ENCODE data around the gene PRKCQ.

PRKCQ gene

GRCh38 chr10:6602700-6603084 lies 22.6 kb upstream of the PRKCQ start:
- TF ChIP-seq GATA2 (IDR thresholded peaks at IDR 0.05; ENCODE audit: low read depth, low read length) (no peak), GATA3 (IDR thresholded peaks at IDR 0.05; ENCODE audit: low read depth, low read length) (no peak)

- TF ChIP-seq GATA2 (IDR thresholded peaks at IDR 0.05; ENCODE audit: low read depth, low read length) (no peak), GATA3 (IDR thresholded peaks at IDR 0.05; ENCODE audit: low read depth, low read length) (no peak)
Observed at GRCh38 chr10:6602026-6602699, 22.1 kb upstream of the PRKCQ start.

DNA sequence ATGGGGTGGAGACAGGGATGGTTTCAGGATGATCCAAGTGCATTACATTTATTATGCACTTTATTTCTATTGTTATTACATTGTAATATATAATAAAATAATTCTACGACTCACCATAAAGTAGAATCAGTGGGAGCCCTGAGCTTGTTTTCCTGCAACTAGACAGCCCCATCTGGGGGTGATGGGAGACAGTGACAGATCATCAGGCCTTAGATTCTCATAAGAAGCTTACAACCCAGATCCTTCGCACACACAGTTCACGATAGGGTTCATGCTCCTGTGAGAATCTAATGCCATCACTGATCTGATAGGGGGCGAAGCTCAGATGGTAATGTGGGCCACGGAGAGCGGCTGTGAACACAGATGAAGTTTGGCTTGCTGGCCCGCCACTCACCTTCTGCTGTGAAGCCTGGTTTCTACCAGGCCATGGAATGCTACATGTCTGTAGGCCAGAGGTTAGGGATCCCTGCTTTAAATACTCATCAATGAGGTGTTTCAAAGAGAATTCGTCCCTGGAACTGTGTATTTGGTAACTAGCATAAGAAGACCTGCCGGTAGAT lies 21.2 kb upstream of the PRKCQ start:
- no peak for TF ChIP-seq GATA3 (IDR thresholded peaks at IDR 0.05; ENCODE audit: low read depth, low read length)
- no peak for TF ChIP-seq GATA2 (IDR thresholded peaks at IDR 0.05; ENCODE audit: low read depth, low read length)

DNA sequence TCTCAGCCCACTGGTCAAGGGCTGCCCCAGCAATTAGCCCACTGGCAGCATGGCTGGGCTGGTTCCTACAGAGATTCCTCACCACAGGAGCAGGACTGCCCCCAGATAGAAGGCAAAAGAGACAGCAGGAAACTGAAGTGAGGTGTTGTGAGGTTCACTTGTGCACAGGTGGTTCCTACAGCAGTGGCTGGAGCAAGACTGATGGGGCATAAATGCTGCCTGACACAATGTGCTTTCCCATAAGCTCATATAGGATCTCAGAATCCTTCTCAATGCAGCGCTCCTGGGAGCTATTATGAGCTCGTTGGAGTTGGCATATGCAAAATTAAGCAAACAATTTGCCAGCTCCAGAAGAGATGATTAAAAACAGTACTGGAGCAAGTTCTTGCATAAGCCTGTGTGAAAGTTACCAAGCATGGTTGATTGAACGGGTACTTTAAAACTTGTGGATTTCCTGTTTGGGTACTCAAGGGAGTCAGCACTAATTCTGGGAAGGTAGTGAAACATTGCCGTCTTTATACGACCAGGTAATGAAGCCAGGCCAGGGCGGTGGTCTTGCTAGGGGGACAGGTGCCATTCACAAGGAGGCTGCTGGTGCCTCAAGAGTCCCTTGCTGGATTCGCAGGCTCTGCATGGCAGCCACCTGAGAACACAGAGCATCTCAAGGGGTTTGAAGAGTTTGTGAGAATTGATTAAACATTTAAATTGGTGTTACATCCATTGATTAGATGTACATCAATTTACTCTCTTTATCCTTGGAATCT lies 20.3 kb upstream of the PRKCQ start:
- TF ChIP-seq GATA2 (IDR thresholded peaks at IDR 0.05; ENCODE audit: low read depth, low read length) (no peak), GATA3 (IDR thresholded peaks at IDR 0.05; ENCODE audit: low read depth, low read length) (no peak)

GRCh38 chr10:6598679-6599078 lies 18.6 kb upstream of the PRKCQ start:
- TF ChIP-seq GATA3 (IDR thresholded peaks at IDR 0.05; ENCODE audit: low read depth, low read length) (no peak), GATA2 (IDR thresholded peaks at IDR 0.05; ENCODE audit: low read depth, low read length) (no peak)

- TF ChIP-seq GATA2 (IDR thresholded peaks at IDR 0.05; ENCODE audit: low read depth, low read length) (no peak), GATA3 (IDR thresholded peaks at IDR 0.05; ENCODE audit: low read depth, low read length) (no peak)
Observed at GRCh38 chr10:6597478-6597877, 17.4 kb upstream of the PRKCQ start.

- TF ChIP-seq GATA2 (IDR thresholded peaks at IDR 0.05; ENCODE audit: low read depth, low read length) (no peak), GATA3 (IDR thresholded peaks at IDR 0.05; ENCODE audit: low read depth, low read length) (no peak)
Observed at GRCh38 chr10:6595499-6595898, 15.4 kb upstream of the PRKCQ start.

DNA sequence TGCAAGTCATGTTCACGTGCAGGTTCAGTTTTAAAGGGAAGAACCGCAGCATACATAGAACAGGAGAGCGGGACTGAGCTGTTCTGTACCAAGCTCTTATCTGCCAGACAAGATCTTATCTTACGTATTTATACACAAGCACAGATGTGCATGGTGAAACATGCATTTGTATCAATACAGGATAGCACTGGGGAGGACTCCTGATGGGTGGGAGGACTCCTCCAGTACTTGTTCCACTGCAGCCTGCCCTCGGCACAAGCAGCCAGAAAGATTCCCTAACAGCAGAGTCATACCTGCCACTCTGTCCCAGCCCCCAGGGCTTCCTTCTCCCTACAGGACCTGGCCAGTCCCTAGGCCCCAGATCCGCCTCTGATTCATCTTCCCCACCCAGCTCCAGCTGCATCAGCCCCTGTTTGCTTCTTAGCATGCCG lies 13.2 kb upstream of the PRKCQ start:
- TF ChIP-seq GATA2 (IDR thresholded peaks at IDR 0.05; ENCODE audit: low read depth, low read length) (peak; percentile 82), GATA3 (IDR thresholded peaks at IDR 0.05; ENCODE audit: low read depth, low read length) (peak; percentile 62)

GRCh38 chr10:6592080-6592479 lies 12.0 kb upstream of the PRKCQ start:
- TF ChIP-seq GATA3 (IDR thresholded peaks at IDR 0.05; ENCODE audit: low read depth, low read length) (no peak), GATA2 (IDR thresholded peaks at IDR 0.05; ENCODE audit: low read depth, low read length) (no peak)

- TF ChIP-seq GATA2 (IDR thresholded peaks at IDR 0.05; ENCODE audit: low read depth, low read length) (no peak), GATA3 (IDR thresholded peaks at IDR 0.05; ENCODE audit: low read depth, low read length) (no peak)
Observed at GRCh38 chr10:6591668-6592067, 11.6 kb upstream of the PRKCQ start.

DNA sequence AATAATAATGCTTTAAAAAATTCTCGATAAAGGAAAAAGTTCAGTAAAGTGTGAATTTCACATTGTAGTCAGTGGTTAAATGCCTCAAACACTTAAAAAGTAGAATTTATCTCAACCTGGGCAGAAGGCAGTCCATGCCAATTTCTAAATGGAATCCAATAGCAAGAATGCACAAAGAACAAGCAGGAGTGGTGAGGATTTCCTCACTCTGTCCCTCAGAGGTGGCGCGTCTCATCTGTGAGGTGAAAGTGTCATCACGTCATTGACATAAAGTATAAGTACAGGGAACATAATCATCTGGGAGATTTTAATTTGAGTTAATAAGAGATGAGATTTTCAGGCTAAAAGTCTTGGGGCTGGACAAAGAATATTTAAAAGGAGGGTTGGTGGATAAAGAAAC lies 10.0 kb upstream of the PRKCQ start:
- TF ChIP-seq GATA3 (IDR thresholded peaks at IDR 0.05; ENCODE audit: low read depth, low read length) (no peak), GATA2 (IDR thresholded peaks at IDR 0.05; ENCODE audit: low read depth, low read length) (no peak)

DNA sequence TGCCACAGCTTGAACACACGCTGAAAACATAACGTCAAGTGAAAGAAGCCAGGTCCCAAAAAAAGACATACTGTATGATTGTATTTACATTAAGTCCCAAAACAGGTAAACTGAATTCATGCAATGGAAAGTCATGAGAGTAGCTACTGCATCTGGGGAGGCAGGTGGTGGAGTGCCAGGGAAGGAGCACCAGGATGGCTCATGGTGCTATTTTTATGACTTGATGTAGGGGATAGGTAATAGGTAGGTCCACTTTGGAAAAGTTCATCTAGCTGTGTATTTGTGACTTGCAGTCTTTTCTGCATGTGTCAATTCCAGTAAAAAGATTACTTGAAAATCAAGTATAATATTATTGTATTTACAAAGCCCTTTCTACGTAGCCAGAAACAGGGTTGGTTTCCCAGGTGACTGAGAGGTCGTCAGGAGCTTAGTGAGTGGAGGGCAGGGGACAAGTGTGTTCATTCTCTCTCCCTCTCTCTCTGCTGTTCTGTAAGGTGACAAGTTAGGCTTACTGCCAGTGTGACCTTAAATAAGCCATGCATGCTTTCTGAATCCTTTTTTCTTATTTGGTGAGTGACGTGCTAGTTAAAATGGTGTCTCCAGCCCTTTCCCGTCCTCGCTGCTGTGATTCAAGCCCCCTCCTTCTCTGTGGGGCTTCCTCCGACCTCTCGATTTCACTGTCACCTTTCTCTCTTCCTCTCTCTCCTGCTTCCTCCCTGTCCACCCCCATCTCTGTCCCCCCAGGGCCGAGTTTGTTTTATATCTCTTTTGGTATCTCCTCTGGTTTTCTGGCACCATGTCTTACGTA lies 9.4 kb upstream of the PRKCQ start:
- TF ChIP-seq GATA3 (IDR thresholded peaks at IDR 0.05; ENCODE audit: low read depth, low read length), result no peak
- no peak for TF ChIP-seq GATA2 (IDR thresholded peaks at IDR 0.05; ENCODE audit: low read depth, low read length)

GRCh38 chr10:6588845-6589244 lies 8.8 kb upstream of the PRKCQ start:
- TF ChIP-seq GATA2 (IDR thresholded peaks at IDR 0.05; ENCODE audit: low read depth, low read length) (no peak), GATA3 (IDR thresholded peaks at IDR 0.05; ENCODE audit: low read depth, low read length) (no peak)

DNA sequence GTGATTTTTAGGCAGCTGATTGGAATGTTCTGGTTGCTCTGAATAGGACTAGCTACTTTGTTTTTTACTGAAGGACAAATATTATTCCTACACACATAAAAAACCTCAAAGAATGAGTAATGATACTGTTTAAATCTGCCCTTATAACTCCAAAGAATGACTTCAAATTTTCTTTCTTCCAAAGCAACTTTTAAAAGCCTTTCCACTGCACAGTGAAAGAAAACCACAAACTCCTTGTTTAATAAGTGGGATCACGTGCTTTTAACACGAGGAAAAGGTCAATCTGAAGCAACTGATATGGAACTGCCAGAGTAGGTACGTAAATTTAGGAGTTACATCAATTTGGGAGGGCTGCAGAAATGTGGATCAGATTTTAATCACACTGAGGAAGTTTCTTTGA lies 8.0 kb upstream of the PRKCQ start:
- TF ChIP-seq GATA3 (IDR thresholded peaks at IDR 0.05; ENCODE audit: low read depth, low read length), result no peak
- TF ChIP-seq GATA2 (IDR thresholded peaks at IDR 0.05; ENCODE audit: low read depth, low read length), result no peak

All from SH-SY5Y (cell line).